MM.1S (cell line): Measurements from ENCODE around the gene CHST1.

Experiments used
- CTCF ChIP-seq: fragments of 300-600 bp; sonication (generic); IDR thresholded peaks from 2 replicates; pipeline ENCODE4 v1.5.1; 2016; ENCODE audit warnings: antibody characterized with exemption, low read length, mixed read lengths
- EZH2phosphoT487 ChIP-seq: fragments of 300-600 bp; sonication (generic); IDR thresholded peaks from 2 replicates; pipeline ENCODE4 v1.6.1; 2018; ENCODE audit warnings: antibody characterized with exemption, low read length

- no peak for TF ChIP-seq CTCF
- TF ChIP-seq EZH2phosphoT487, result no peak
Observed at GRCh38 chr11:45609337-45609736, 56.1 kb downstream of the CHST1 start.
